Measurements from ENCODE around the gene DNAJC1. TPM values are rescaled to one million over a fixed set of nuclear protein-coding genes. Genes with fewer than 3 reads are reported as not detected.

The DNAJC1 gene
- total RNA-seq, 4 donors from 2014 or later, result 22.8 to 101 (median 49.4) TPM

GRCh38 chr10:21962358-21962757 is 41.2 kb downstream of the DNAJC1 start:
- H3K4me3 ChIP-seq (ENCODE audit: low read depth, poor library complexity, severe bottlenecking), result no peak overlapping the region
- intact Hi-C loops (cut with DNase I; ENCODE audit: low total_unique reads), result no loop called here
- 96 to 97% methylated on average over 5 of the region's 5 CpGs for WGBS, 2 donors
- no peak for TF ChIP-seq POLR2A (IDR thresholded peaks at IDR 0.05)
- TF ChIP-seq CTCF (IDR thresholded peaks at IDR 0.05), result no peak
- DNase-seq (ENCODE audit: low spot score in 2 of 2), result no peak

- TF ChIP-seq CTCF (IDR thresholded peaks at IDR 0.05), result no peak
- no peak for TF ChIP-seq POLR2A (IDR thresholded peaks at IDR 0.05)
- DNase-seq (ENCODE audit: low spot score in 2 of 2), result no peak
- intact Hi-C loops (cut with DNase I; ENCODE audit: low total_unique reads), result no loop called here
- H3K4me3 ChIP-seq (ENCODE audit: low read depth, poor library complexity, severe bottlenecking), result no peak overlapping the region
Observed at GRCh38 chr10:21961847-21962246, 41.7 kb downstream of the DNAJC1 start.

- intact Hi-C loops (cut with DNase I; ENCODE audit: low total_unique reads), result no loop called here
- H3K4me3 ChIP-seq (ENCODE audit: low read depth, poor library complexity, severe bottlenecking), result no peak overlapping the region
- TF ChIP-seq CTCF (IDR thresholded peaks at IDR 0.05), result no peak
- no peak for TF ChIP-seq POLR2A (IDR thresholded peaks at IDR 0.05)
- whole genome bisulfite sequencing, 2 donors, result 78 to 80% methylated on average over 2 of the region's 2 CpGs
- DNase-seq (ENCODE audit: low spot score in 2 of 2), result no peak
Observed at GRCh38 chr10:21959998-21960397, 43.5 kb downstream of the DNAJC1 start.

- no peak for DNase-seq (ENCODE audit: low spot score in 2 of 2)
- no peak overlapping the region for H3K4me3 ChIP-seq (ENCODE audit: low read depth, poor library complexity, severe bottlenecking)
- no peak for TF ChIP-seq CTCF (IDR thresholded peaks at IDR 0.05)
- TF ChIP-seq POLR2A (IDR thresholded peaks at IDR 0.05), result no peak
- WGBS, 2 donors, result 34 to 52% methylated on average over 1 of the region's 1 CpG
- intact Hi-C loops (cut with DNase I; ENCODE audit: low total_unique reads), result loop anchor here (5.0 kb wide), 1 partner anchor 457 kb away; no protein-coding TSS in a partner anchor
Observed at GRCh38 chr10:21954690-21955089, 48.8 kb downstream of the DNAJC1 start.

GRCh38 chr10:21954132-21954531 is 49.4 kb downstream of the DNAJC1 start:
- intact Hi-C loops (cut with DNase I; ENCODE audit: low total_unique reads), result loop anchor here (5.0 kb wide), 1 partner anchor 457 kb away; no protein-coding TSS in a partner anchor
- no peak for DNase-seq (ENCODE audit: low spot score in 2 of 2)
- H3K4me3 ChIP-seq (ENCODE audit: low read depth, poor library complexity, severe bottlenecking), result no peak overlapping the region
- 50 to 61% methylated on average over 5 of the region's 5 CpGs for WGBS, 2 donors
- TF ChIP-seq CTCF (IDR thresholded peaks at IDR 0.05) (no peak), POLR2A (IDR thresholded peaks at IDR 0.05) (no peak)

GRCh38 chr10:21953585-21954057 is 49.9 kb downstream of the DNAJC1 start:
- 2 to 9% methylated on average over 1 of the region's 1 CpG for WGBS, 2 donors
- DNase-seq (ENCODE audit: low spot score in 2 of 2), result no peak
- no peak overlapping the region for H3K4me3 ChIP-seq (ENCODE audit: low read depth, poor library complexity, severe bottlenecking)
- no peak for TF ChIP-seq POLR2A (IDR thresholded peaks at IDR 0.05)
- no peak for TF ChIP-seq CTCF (IDR thresholded peaks at IDR 0.05)
- intact Hi-C loops (cut with DNase I; ENCODE audit: low total_unique reads), result loop anchor here (5.0 kb wide), 1 partner anchor 456 kb away; no protein-coding TSS in a partner anchor

Measured in lower leg skin (tissue), 4 donors.